ENCODE measurements around the gene ZCCHC4.
A peak's percentile ranks its signal among the peaks of the same experiment; 100 is the strongest.

ZCCHC4 gene

GRCh38 chr4:25312496-25313200 is at the start of gene ZCCHC4:
TSS of gene ZCCHC4 (plus strand) at chr4:25312774. CDS start at chr4:25312810, 36 bp downstream.
- DNase-seq: peak; percentile 90

GRCh38 chr4:25271866-25272265 is 40.7 kb upstream of the ZCCHC4 start:
- no peak for DNase-seq

- no peak for DNase-seq
Measured at GRCh38 chr4:25280210-25280609, 32.4 kb upstream of the ZCCHC4 start.

GRCh38 chr4:25283948-25284347 is 28.6 kb upstream of the ZCCHC4 start:
- DNase-seq: no peak

GRCh38 chr4:25284466-25284865 is 28.1 kb upstream of the ZCCHC4 start:
- DNase-seq: no peak

GRCh38 chr4:25290490-25291067 is 22.0 kb upstream of the ZCCHC4 start:
- no peak for DNase-seq

- no peak for DNase-seq
Measured at GRCh38 chr4:25291158-25291733, 21.3 kb upstream of the ZCCHC4 start.

- DNase-seq: no peak
Measured at GRCh38 chr4:25297528-25298242, 14.9 kb upstream of the ZCCHC4 start.

- DNase-seq: no peak
Measured at GRCh38 chr4:25299476-25300203, 12.9 kb upstream of the ZCCHC4 start.

- no peak for DNase-seq
Measured at GRCh38 chr4:25301471-25301870, 11.1 kb upstream of the ZCCHC4 start.

GRCh38 chr4:25302626-25303025 is 9.9 kb upstream of the ZCCHC4 start:
- DNase-seq: no peak

GRCh38 chr4:25303578-25303977 is 9.0 kb upstream of the ZCCHC4 start:
- no peak for DNase-seq

- DNase-seq: no peak
Measured at GRCh38 chr4:25306518-25307057, 6.0 kb upstream of the ZCCHC4 start.

GRCh38 chr4:25307596-25307995 is 5.0 kb upstream of the ZCCHC4 start:
- no peak for DNase-seq

- no peak for DNase-seq
Measured at GRCh38 chr4:25308306-25308705, 4.3 kb upstream of the ZCCHC4 start.

- no peak for DNase-seq
Measured at GRCh38 chr4:25308761-25309160, 3.8 kb upstream of the ZCCHC4 start.

GRCh38 chr4:25310066-25310802 is 2.3 kb upstream of the ZCCHC4 start:
- DNase-seq: no peak

GRCh38 chr4:25310803-25311166 is 1.8 kb upstream of the ZCCHC4 start:
- DNase-seq: no peak

GRCh38 chr4:25313201-25313895 is 774 bp downstream of the ZCCHC4 start:
- DNase-seq: no peak

GRCh38 chr4:25320336-25320735 is 7.8 kb downstream of the ZCCHC4 start:
- peak; percentile 12 for DNase-seq

GRCh38 chr4:25320773-25321172 is 8.2 kb downstream of the ZCCHC4 start:
- no peak for DNase-seq

- DNase-seq: no peak
Measured at GRCh38 chr4:25321703-25322102, 9.1 kb downstream of the ZCCHC4 start.

Data from NCI-H2227 treated with DMSO at 0.1 percent for 48 hours (cell line).